Activated CD8-positive, alpha-beta T cell treated with anti-CD3 and anti-CD28 coated beads for 36 hours (primary cell): ENCODE measurements around the gene PGM2. TPM values are rescaled to one million over a fixed set of nuclear protein-coding genes. Genes with fewer than 3 reads are reported as not detected.

ENCODE experiments used
- ATAC-seq: fragments of 200-7000 bp; cut with Tn5 transposase; one replicate; pipeline ENCODE4 v1.10.0; 2021; ENCODE audit warnings: mild to moderate bottlenecking, moderate library complexity
- CTCF ChIA-PET: fragments of 350-600 bp; sonication (Branson Sonifier 250); formaldehyde crosslinking; loops from one replicate; lab custom pipeline; 2021; ENCODE audit warnings: antibody characterized with exemption; lab: Charles Lee
- POLR2A ChIA-PET: fragments of 350-600 bp; sonication (Branson Sonifier 250); formaldehyde crosslinking; loops from one replicate; lab custom pipeline; 2021; ENCODE audit warnings: antibody characterized with exemption; lab: Charles Lee
- DNase-seq: peaks from one replicate; pipeline ENCODE4 v3.0.0-alpha.2; 2020
- H3K27ac Mint-ChIP-seq: one replicate; pipeline ENCODE4 v1.8.0; 2021; ENCODE audit warnings: mild to moderate bottlenecking, mixed read lengths
- H3K27me3 Mint-ChIP-seq: one replicate; pipeline ENCODE4 v1.8.0; 2021; ENCODE audit warnings: mixed read lengths
- H3K36me3 Mint-ChIP-seq: one replicate; pipeline ENCODE4 v1.8.0; 2021; ENCODE audit warnings: low read depth, mixed read lengths
- H3K4me1 Mint-ChIP-seq: one replicate; pipeline ENCODE4 v1.8.0; 2021; ENCODE audit warnings: low read depth, mixed read lengths
- H3K4me3 Mint-ChIP-seq: one replicate; pipeline ENCODE4 v1.8.0; 2021; ENCODE audit warnings: mild to moderate bottlenecking, moderate library complexity, mixed read lengths
- H3K9me3 Mint-ChIP-seq: one replicate; pipeline ENCODE4 v1.8.0; 2021; ENCODE audit warnings: mixed read lengths
- CTCF ChIP-seq: fragments of 200-600 bp; IDR thresholded peaks from one replicate; pipeline ENCODE4 v1.8.0; 2022; ENCODE audit warnings: antibody characterized with exemption, mild to moderate bottlenecking
- intact Hi-C: fragments of 100-400 bp; cut with micrococcal nuclease; formaldehyde crosslinking; loops from one replicate; pipeline ENCODE4 v1.10.0; 2022
- total RNA-seq, 2 experiments: library from RNA; stranded (reverse); gene quantifications; one replicate each; pipeline ENCODE4 v1.2.3, GENCODE V29; 2021

The PGM2 gene
- total RNA-seq, 2 experiments from 2014 or later, result 63.0 to 67.6 TPM

DNA sequence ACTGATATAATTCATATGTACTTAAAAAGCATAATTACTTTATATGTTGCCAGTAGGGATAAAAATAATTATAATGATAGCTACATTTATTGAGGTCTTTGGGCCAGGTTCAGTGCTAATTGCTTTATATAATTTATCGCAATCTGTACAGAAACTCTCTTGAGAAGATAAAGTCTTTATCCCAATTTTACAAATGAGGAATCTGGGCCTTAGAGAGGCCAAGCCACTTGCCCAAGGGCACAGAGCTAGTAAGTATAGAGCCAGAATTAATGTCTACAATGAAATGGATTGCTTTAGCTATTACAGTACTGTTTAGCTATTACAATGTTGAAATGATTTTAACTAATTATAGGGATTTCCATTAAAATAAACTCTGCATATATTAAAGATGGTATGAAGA, 33.8 kb downstream of the PGM2 start:
- TF ChIP-seq CTCF, result no peak
- intact Hi-C loops, result no loop called here
- ATAC-seq (no peak), DNase-seq (no peak)
- Mint-ChIP-seq H3K4me1 (no peaks in the 10 kb centered on the region), H3K4me3 (no peak overlapping the region), H3K27ac (no peak overlapping the region), H3K27me3 (no peaks in the 10 kb centered on the region), H3K36me3 (peaks cover 24% of the 10 kb centered on the region), H3K9me3 (no peaks in the 10 kb centered on the region)
- ChIA-PET CTCF (interaction anchor here (1.0 to 1.8 kb wide), 3 partner anchors 56 to 102 kb away, joined by 3 to 6 read pairs (median 4); no protein-coding TSS in a partner anchor), POLR2A (interaction anchor here (0.8 to 1.6 kb wide), 3 partner anchors 12 to 121 kb away, joined by 3 to 6 read pairs (median 3); partner anchors contain the start of gene TBC1D1)

DNA sequence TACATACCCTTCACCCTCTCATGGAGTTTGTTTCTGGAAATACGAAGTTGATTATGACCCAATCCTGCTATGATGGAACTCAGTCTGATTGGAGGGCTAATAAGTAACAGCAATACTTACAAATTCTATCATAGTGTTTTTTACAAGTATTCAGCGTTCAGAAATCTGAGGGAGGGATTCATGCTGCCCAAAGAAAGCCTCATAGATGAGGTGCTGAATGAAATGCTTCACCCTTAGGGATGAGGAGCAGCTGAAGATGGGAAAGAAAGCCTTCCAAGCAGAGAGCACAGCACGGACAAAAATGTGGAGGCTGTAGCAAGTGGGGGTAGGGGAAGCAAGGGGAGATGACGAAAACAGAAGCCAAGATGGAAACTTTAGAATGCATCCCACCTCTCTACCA, 36.5 kb downstream of the PGM2 start:
- no peak overlapping the region for H3K27ac Mint-ChIP-seq
- intact Hi-C loops, result no loop called here
- ChIA-PET POLR2A (no interaction called here), CTCF (no interaction called here)
- H3K27me3 Mint-ChIP-seq, result no peaks in the 10 kb centered on the region
- no peaks in the 10 kb centered on the region for H3K4me1 Mint-ChIP-seq
- H3K4me3 Mint-ChIP-seq, result no peak overlapping the region
- ATAC-seq, result no peak
- no peak for TF ChIP-seq CTCF
- no peak for DNase-seq
- H3K36me3 Mint-ChIP-seq, result peaks cover 30% of the 10 kb centered on the region
- H3K9me3 Mint-ChIP-seq, result no peaks in the 10 kb centered on the region

DNA sequence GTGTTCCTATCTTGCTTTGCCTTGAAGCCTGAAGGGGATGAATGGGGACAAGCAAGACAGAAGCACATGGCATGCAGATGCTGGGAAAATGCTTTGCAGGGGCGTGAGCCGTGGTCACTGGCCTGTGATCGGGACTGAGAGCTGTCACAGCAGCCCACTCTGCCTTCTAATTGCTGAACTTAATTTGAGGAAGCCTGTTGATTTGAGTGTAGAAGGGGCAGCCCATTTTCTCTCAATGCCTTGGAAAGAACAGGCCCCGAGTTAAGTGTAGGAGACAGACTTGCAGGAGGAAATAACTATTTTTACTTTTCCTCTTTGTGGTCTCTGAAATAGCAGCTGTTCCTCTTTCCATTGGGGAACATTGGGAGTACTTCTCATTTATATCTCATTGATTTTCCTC, 38.3 kb downstream of the PGM2 start:
- ATAC-seq, result no peak
- H3K9me3 Mint-ChIP-seq, result no peaks in the 10 kb centered on the region
- no peak overlapping the region for H3K4me3 Mint-ChIP-seq
- intact Hi-C loops, result no loop called here
- POLR2A ChIA-PET, result no interaction called here
- no peaks in the 10 kb centered on the region for H3K27me3 Mint-ChIP-seq
- no peak for DNase-seq
- CTCF ChIA-PET, result no interaction called here
- no peak overlapping the region for H3K27ac Mint-ChIP-seq
- no peaks in the 10 kb centered on the region for H3K4me1 Mint-ChIP-seq
- peaks cover 36% of the 10 kb centered on the region for H3K36me3 Mint-ChIP-seq
- TF ChIP-seq CTCF, result no peak

DNA sequence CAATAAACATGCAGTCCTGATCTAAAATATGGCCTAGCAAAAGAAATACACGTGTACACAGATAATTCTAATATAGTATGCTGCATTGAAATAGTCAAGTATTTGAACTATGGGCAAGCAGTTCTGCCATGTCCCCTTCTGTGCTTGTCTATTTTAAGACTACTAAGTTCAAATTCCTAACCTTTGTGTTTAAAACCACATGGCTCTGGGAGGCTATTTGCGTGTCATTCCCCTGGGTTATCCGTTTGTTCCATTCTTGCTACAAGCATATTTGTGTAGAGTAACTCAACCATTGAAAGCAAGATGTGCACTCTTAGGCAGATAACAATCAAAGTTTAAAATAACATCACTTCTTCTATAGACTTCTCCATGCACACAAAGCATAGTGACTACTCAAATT, 39.0 kb downstream of the PGM2 start:
- Mint-ChIP-seq H3K9me3 (no peaks in the 10 kb centered on the region), H3K36me3 (peaks cover 36% of the 10 kb centered on the region), H3K27me3 (no peaks in the 10 kb centered on the region), H3K4me1 (no peaks in the 10 kb centered on the region), H3K4me3 (no peak overlapping the region), H3K27ac (no peak overlapping the region)
- no peak for TF ChIP-seq CTCF
- ATAC-seq (no peak), DNase-seq (no peak)
- intact Hi-C loops, result no loop called here
- CTCF ChIA-PET, result no interaction called here
- POLR2A ChIA-PET, result no interaction called here

GRCh38 chr4:37867102-37867501, 40.6 kb downstream of the PGM2 start:
- H3K27ac Mint-ChIP-seq, result no peak overlapping the region
- intact Hi-C loops, result no loop called here
- no peak for ATAC-seq
- no peaks in the 10 kb centered on the region for H3K9me3 Mint-ChIP-seq
- TF ChIP-seq CTCF, result no peak
- DNase-seq, result no peak
- H3K4me1 Mint-ChIP-seq, result peaks cover 7% of the 10 kb centered on the region
- peaks cover 36% of the 10 kb centered on the region for H3K36me3 Mint-ChIP-seq
- no peaks in the 10 kb centered on the region for H3K27me3 Mint-ChIP-seq
- CTCF ChIA-PET, result interaction anchor here (1.3 kb wide), 1 partner anchor 15 kb away, joined by 5 read pairs; no protein-coding TSS in a partner anchor
- POLR2A ChIA-PET, result interaction anchor here (0.6 kb wide), 1 partner anchor 113 kb away, joined by 3 read pairs; no protein-coding TSS in a partner anchor
- H3K4me3 Mint-ChIP-seq, result no peak overlapping the region
